ENCODE results near the gene PLCE1.

Gene PLCE1

DNA sequence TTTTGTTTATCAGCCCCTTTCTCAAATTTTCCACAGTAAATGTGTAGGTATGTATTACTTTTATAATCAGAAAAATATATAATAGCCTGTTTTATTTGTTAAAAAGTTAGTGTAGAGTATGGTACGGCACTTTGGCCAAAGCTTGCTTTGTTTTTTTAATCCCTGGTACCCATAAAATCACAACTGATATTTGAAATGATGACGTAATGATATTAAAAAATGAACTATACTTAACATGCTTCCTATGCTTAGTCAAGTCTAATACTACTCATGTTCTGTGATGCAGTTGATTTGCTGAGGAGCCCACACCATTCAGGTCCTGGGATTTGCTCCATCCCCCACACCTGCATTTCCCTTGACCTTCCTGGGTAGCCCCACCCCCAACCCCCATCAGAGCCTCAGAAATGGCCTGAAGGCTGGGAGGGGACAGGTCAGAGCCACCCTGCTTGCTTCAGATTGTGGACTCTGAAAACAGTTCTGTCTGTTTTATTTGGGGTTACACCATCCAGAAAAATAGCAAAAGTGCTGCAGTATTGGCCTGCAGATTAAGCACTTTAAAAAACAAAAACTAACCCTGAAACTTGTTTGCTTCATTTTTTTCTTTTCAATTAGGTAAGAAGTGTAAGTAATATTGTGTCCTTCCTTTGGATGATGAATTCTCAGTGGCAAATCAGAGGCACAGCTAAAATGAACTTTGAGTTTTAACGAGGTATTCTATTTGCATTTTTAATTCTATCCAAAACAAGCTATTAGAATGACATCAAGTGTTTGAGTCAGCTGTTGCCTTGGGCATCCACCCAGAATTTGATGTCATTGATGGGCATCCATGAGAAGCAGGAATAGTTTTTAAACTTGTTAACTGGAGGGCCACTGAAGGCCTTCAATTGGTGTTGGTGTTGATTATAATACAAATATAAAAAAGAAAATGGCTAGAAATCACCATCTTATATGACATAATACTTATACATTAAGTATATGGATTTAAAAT, 23.3 kb downstream of the PLCE1 start:
- DNase-seq (ENCODE audit: low read depth in 1 of 2, low spot score in 1 of 2) = no peak

DNA sequence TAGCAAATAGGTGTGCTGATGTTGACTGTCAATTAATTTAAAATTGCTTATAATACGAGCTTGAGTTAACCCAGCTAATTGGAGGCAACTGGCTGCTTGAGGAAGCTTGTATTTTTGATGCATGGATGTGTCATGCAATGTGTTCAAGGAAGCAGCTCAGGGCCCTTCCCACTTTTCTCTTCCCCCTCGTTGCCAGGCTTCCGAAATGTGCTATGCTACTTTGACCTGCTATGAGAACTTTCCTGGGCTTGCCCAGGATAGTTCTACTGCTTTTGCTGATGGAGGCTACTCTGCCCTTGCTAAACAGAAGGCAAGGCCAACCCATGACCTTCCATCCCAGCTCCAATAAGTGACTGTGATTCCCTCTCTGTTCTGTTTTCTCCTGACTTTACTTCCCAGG, 24.4 kb downstream of the PLCE1 start:
- no peak for DNase-seq (ENCODE audit: low read depth in 1 of 2, low spot score in 1 of 2)

DNA sequence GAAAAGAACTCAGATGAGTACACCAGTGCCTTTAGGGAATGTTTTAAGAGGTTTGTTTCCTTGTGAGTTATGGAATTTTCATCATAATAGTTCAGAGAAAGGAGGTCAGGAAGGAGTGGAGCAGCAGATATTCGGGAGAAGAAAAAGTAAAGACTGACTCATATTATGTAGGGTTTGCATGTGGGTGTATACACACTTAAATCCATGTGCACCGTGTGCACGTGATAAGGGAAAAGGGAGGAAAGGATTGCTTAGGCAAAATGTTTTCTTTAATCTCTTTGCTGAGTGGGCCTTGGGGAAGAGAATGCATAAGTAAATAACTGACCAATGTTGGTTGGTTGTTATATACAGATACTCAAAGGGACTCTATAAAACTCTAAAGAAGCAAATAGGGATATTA, 30.2 kb downstream of the PLCE1 start:
- no peak for DNase-seq (ENCODE audit: low read depth in 1 of 2, low spot score in 1 of 2)

DNA sequence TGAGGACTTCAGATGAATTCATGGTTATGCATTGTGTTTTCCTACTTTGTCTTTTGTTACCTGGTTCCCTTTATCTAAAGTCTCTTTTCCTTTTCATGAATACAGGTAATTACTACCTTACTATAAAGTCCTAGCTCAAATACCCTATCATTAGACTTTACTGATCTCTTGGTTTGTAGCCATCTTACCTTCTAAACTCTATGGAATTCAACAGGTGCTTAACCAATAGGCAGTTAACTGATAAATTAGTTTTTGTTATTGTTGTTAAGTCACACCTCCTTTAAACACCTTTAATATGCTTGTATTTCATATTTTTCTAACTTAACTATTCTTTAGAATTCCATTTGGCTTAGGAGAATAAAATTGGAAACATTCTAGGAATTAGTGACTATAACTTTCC, 30.7 kb downstream of the PLCE1 start:
- no peak for DNase-seq (ENCODE audit: low read depth in 1 of 2, low spot score in 1 of 2)

DNA sequence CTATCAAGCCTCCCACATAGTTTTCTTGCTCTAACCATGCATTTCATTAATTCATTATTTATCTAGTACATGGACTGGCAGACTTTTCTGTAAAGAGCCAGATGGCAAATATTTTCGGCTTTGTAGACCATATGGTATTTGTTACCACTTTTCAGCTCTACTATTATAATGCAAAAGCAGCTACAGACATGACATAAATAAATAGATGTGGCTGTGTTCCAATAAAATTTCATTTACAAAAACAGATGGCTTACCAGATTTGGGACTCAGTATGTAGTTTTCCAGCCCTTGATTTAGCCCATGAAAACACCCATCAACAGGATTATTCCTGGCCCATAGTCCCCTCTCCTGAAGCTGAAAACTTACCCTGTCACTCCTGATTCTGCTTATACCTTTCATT, 32.1 kb downstream of the PLCE1 start:
- DNase-seq (ENCODE audit: low read depth in 1 of 2, low spot score in 1 of 2) = no peak

DNA sequence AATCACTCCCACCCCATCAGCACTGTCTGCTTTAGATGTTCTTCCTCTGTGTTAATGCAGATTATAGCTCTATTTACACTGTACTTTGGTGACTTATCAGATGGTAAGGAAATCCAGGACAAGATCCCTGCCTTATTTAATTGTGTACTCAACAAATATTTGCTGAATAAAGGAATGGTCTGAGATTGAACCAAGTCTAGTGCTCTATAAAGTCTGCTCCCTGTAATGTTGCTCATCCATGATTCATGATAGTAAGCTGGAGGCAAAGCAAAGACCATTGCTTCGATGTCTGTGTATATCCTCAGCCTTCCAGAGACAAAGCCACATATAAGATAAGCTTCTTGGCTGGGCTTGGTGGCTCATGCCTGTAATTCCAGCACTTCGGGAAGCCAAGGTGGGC, 33.5 kb downstream of the PLCE1 start:
- DNase-seq (ENCODE audit: low read depth in 1 of 2, low spot score in 1 of 2) = no peak

DNA sequence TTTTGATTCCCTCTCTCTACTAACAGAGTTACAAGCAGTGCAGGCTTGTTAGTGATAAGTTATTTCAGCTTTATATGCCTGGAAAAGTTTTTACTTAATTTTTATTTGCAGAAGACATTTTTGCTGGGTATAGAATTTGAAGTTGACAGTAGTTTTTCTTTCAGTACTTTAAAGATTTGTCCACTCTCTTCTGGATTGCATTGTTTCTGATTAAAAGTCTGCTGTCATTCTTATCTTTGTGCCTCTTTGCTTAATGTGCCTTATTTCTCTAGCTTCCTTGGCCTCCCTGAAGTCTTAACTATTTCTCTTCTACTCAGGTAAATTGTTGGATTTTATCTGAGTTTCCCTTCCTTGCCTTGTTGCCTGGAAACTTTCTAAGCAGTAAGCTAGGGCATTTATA, 36.2 kb downstream of the PLCE1 start:
- no peak for DNase-seq (ENCODE audit: low read depth in 1 of 2, low spot score in 1 of 2)

DNA sequence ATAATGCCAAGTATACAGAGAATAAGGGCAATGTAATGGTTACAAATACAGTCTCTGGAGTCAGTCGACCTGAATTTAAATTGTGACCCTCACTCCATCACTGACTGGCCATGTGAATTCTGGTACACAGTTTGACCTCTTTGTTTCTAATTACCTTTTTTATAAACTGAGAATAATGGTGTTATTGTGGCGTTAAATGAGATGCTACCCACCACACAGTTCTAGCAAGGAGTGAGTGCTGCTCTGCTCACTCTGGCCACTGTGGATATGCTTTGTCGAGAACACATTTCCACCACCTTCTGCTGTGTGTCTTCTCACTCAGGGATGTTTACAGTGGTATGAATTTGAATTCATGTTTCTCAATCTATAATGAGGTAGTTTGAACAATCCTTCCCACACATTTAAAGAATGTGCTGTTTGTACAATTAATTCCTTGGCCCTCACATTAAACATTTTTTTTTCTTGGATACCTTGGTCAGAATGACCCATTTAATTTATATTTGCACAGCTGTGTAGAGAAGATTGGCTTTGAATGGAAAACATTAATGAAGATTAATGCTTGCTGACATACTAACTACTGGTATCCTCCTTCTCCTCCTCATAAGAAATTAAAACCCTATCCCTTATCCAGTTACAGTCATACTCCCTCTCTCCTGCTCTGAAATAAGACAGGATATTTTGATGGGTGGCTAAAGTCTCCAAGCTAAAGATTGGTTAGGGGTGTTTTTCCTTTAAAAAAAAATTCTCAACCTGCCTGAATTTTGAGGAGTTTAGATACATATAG, 42.4 kb downstream of the PLCE1 start:
- DNase-seq (ENCODE audit: low read depth in 1 of 2, low spot score in 1 of 2) = no peak

DNA sequence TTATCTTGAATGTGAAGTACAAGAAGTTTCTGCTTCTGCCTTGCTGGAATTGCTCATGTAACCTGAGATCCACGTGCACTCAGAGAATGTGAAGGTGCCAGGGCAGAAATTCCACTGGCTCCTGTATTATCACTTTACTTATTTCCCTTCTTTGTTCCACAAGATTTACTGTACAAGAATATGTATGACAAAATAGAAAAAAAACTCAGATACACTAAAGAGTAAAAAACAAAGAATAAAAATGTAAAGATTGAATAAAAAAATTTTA, 43.0 kb downstream of the PLCE1 start:
- no peak for DNase-seq (ENCODE audit: low read depth in 1 of 2, low spot score in 1 of 2)

DNA sequence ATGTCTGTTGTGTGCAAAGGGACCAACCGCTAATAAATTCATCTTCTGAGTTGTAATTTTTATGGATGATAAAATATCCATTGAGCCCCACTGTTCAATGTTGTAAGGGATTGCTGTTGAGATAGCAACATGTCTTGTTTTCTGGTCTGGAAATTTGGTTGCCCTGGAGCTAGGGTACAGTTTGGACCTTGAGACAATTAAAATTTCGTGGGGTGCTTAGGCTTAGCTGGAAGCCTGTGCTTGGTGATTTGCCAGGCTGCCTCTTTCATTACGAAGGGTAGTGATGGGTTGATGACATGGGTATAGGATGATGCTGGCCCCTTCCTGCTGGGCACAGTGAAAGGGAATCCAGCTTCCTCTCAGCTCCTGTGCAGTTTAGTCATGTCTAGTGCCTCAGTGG, 43.6 kb downstream of the PLCE1 start:
- DNase-seq (ENCODE audit: low read depth in 1 of 2, low spot score in 1 of 2) = no peak

DNA sequence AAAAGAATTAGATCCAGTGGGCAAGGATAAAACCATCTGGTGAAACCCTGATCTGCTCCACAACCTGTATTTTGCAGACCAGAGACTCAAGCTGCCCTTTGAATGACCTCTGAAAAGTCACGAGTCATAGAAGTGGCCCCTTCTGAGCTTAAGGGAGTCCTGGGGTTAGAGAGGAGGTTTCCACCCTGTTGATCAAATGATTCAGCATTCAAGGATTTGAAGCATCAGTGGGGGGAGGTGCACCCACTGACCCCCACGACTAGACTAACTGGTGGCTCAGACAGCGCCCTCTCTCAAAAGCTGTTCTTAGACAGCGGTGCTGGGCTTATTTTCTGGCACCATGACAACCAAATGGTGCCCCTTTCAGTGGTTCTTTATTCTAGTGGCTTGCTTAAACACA, 44.3 kb downstream of the PLCE1 start:
- no peak for DNase-seq (ENCODE audit: low read depth in 1 of 2, low spot score in 1 of 2)

DNA sequence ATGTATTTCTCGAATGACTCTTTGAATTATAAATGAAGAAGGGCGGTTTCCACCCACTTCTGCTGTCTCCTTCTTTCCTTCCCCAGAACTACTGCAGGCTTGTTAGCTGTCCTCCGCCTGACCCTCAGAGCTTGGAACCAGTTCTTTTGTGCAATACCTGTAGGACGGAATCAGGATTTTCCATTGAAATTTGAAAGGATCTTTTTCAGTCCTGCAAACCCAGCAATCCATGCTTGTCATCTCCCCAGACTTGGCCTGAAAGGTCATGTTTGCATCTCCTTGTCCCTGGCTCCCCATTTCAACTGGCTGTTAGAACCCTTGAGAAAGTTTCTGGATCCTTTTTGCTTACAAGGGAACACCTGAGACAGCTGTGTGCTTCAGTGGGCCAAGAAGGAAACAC, 47.5 kb downstream of the PLCE1 start:
- no peak for DNase-seq (ENCODE audit: low read depth in 1 of 2, low spot score in 1 of 2)

DNA sequence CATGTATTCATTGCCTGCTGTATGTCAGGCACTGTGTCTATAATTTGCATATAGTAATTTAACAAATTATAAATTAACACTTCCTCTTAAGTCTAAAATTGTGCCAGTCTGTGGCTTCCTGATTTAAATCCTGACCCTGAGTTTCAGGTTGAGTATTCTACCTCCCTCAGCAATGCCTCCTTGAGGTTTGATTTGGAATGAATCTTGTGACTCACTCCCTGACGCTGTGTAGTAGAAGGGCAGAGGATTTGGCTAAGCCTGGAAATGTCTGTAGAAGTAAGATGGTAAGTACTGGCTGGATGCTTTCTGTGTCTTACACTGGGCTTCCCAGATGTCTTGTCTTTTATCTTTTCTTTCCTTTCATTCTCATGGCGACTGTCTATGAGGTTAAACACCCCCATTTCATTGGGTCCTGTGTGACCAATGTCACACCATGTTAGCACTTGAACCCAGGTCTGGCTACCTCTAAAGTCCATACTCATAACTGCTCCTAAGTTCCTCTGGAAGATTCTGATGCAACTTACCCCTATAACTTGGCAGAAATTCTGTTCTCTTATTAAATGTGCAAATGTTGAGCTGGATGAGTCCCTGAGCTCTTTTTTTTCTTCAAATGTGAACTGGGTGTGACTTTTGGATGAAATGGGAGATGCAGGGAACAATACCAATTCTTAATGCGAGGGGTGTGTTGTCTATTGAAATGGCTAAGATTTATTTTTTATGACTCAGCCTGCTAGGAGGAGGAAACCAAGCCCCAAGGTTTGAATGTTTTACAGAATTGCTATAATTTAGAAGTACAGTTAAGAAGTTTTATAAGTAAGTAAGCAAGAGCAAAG, 48.5 kb downstream of the PLCE1 start:
- DNase-seq (ENCODE audit: low read depth in 1 of 2, low spot score in 1 of 2) = no peak

DNA sequence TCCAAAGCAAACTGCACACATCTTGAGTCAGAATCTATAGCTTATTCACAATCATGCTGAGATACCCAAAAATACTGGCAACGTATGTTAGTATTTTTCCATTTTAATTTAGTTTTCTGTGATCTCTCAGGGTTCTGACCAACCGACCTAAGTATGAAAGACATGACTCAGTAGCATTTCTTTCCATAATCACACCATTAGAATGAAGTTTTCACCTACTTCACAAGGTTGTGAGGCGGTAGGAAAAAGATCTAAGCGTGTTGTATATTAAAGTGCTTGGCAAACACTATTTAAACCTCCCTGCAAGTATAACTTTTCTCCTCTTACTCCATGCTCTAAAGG, 49.1 kb downstream of the PLCE1 start:
- DNase-seq (ENCODE audit: low read depth in 1 of 2, low spot score in 1 of 2) = no peak
